GM18951 (cell line): ENCODE results near the gene CIAO2A.

Experiments used
- POLR2A ChIP-seq: IDR thresholded peaks from 4 replicates; pipeline ENCODE4 v1.6.1; 2011; ENCODE audit warnings: mild to moderate bottlenecking; ENCODE audit not compliant: insufficient read length, insufficient read depth; ENCODE audit errors: extremely low read depth
- in situ Hi-C: fragments of 300-500 bp; cut with MboI; formaldehyde crosslinking; loops from one replicate; pipeline ENCODE4 v1.12.0; 2022; ENCODE audit warnings: low sequenced_read_pairs, mixed read lengths, inconsistent platforms; ENCODE audit not compliant: unreplicated experiment

The CIAO2A gene

GRCh38 chr15:64100958-64101357 lies 7.3 kb upstream of the CIAO2A start:
- in situ Hi-C loops = no loop called here
- TF ChIP-seq POLR2A = no peak

GRCh38 chr15:64099379-64099778 lies 5.7 kb upstream of the CIAO2A start:
- no peak for TF ChIP-seq POLR2A
- in situ Hi-C loops = no loop called here

- no peak for TF ChIP-seq POLR2A
- in situ Hi-C loops = no loop called here
These were observed 3.2 kb upstream of the CIAO2A start for GRCh38 chr15:64096668-64097384.

- in situ Hi-C loops = no loop called here
- TF ChIP-seq POLR2A = peak; percentile 88
These were observed 2.4 kb upstream of the CIAO2A start, which contains the start of gene SNX1 for GRCh38 chr15:64095795-64096667. Gene SNX1, plus strand, starts transcription at chr15:64095982. Its CDS starts 32 bp downstream, at chr15:64096014.

- in situ Hi-C loops = no loop called here
- no peak for TF ChIP-seq POLR2A
These were observed 1.8 kb upstream of the CIAO2A start for GRCh38 chr15:64095431-64095794.

- no peak for TF ChIP-seq POLR2A
- in situ Hi-C loops = no loop called here
These were observed 593 bp downstream of the CIAO2A start for GRCh38 chr15:64092864-64093626.

- in situ Hi-C loops = no loop called here
- no peak for TF ChIP-seq POLR2A
These were observed 1.4 kb downstream of the CIAO2A start for GRCh38 chr15:64092075-64092820.

GRCh38 chr15:64090527-64090926 lies 3.1 kb downstream of the CIAO2A start:
- in situ Hi-C loops = no loop called here
- no peak for TF ChIP-seq POLR2A

- in situ Hi-C loops = no loop called here
- no peak for TF ChIP-seq POLR2A
These were observed 3.9 kb downstream of the CIAO2A start for GRCh38 chr15:64089543-64090280.

GRCh38 chr15:64082757-64083156 lies 10.9 kb downstream of the CIAO2A start:
- in situ Hi-C loops = no loop called here
- no peak for TF ChIP-seq POLR2A

- in situ Hi-C loops = loop anchor here (25.0 kb wide), 3 partner anchors 336 to 786 kb away; partner anchors contain the start of gene APH1B
These were observed 20.1 kb downstream of the CIAO2A start for GRCh38 chr15:64073496-64073895.

GRCh38 chr15:64072812-64073211 lies 20.8 kb downstream of the CIAO2A start:
- TF ChIP-seq POLR2A = no peak
- in situ Hi-C loops = loop anchor here (25.0 kb wide), 3 partner anchors 336 to 786 kb away; partner anchors contain the start of gene APH1B
